Neural cell (in vitro differentiated cells): Measurements from ENCODE around the gene LRRFIP2. TPM values are rescaled to one million over a fixed set of nuclear protein-coding genes. Genes with fewer than 3 reads are reported as not detected.

Source experiments
- H2AFZ ChIP-seq: fragments of 200-600, 300-800 bp; sonication (generic), shearing (Covaris generic); 2 replicates; pipeline ENCODE4 v1.6.0; 2014; ENCODE audit warnings: low read depth, mild to moderate bottlenecking, antibody characterized with exemption, low read length, moderate library complexity
- H3F3A ChIP-seq: fragments of 200-600 bp; shearing (Covaris generic); 2 replicates; pipeline ENCODE4 v1.6.1; 2016; ENCODE audit warnings: mild to moderate bottlenecking, moderate library complexity, mixed read lengths, antibody characterized with exemption, low read length; ENCODE audit not compliant: insufficient read depth, poor library complexity, severe bottlenecking
- H3K27ac ChIP-seq: fragments of 200-600, 300-800 bp; sonication (generic), shearing (Covaris generic); 2 replicates; pipeline ENCODE4 v1.5.1; 2014; ENCODE audit warnings: mild to moderate bottlenecking, low read length, moderate library complexity
- H3K27me3 ChIP-seq: fragments of 300-800, 200-600 bp; sonication (generic), shearing (Covaris generic); 2 replicates; pipeline ENCODE4 v1.6.0; 2014; ENCODE audit warnings: mild to moderate bottlenecking, low read depth, low read length, moderate library complexity; ENCODE audit not compliant: insufficient read depth
- H3K36me3 ChIP-seq: fragments of 300-800, 200-600 bp; sonication (generic), shearing (Covaris generic); 2 replicates; pipeline ENCODE4 v1.5.1; 2014; ENCODE audit warnings: mild to moderate bottlenecking, antibody characterized with exemption, low read length, moderate library complexity; ENCODE audit not compliant: insufficient read depth
- H3K4me2 ChIP-seq: fragments of 300-800, 200-600 bp; sonication (generic), shearing (Covaris generic); 2 replicates; pipeline ENCODE4 v1.6.0; 2014; ENCODE audit warnings: mild to moderate bottlenecking, low read length
- H3K4me3 ChIP-seq: fragments of 300-800, 200-600 bp; sonication (generic), shearing (Covaris generic); 2 replicates; pipeline ENCODE4 v1.5.1; 2014; ENCODE audit warnings: mild to moderate bottlenecking, low read length, moderate library complexity
- H3K79me2 ChIP-seq: fragments of 200-600 bp; shearing (Covaris generic); replicated peaks from 2 replicates; pipeline ENCODE4 v1.6.0; 2014; ENCODE audit warnings: mild to moderate bottlenecking, low read length, moderate library complexity; ENCODE audit not compliant: insufficient read depth
- H3K9ac ChIP-seq: fragments of 300-800, 200-600 bp; sonication (generic), shearing (Covaris generic); 2 replicates; pipeline ENCODE4 v1.6.1; 2016; ENCODE audit warnings: mild to moderate bottlenecking, low read length, mixed read lengths
- H3K9me2 ChIP-seq: fragments of 200-600 bp; shearing (Covaris generic); 2 replicates; pipeline ENCODE4 v1.6.1; 2016; ENCODE audit warnings: mild to moderate bottlenecking, low read length, mixed read lengths; ENCODE audit not compliant: insufficient read depth
- H3K9me3 ChIP-seq: fragments of 200-600, 300-800 bp; sonication (generic), shearing (Covaris generic); 2 replicates; pipeline ENCODE4 v1.6.1; 2016; ENCODE audit warnings: mild to moderate bottlenecking, mixed run types, low read length, moderate library complexity, mixed read lengths
- H4K20me1 ChIP-seq: fragments of 200-600 bp; shearing (Covaris generic); 2 replicates; pipeline ENCODE4 v1.6.1; 2016; ENCODE audit warnings: mild to moderate bottlenecking, mixed run types; ENCODE audit not compliant: insufficient read depth
- EP300 ChIP-seq: fragments of 450-650 bp; conservative IDR thresholded peaks from 2 replicates; pipeline ENCODE4 v1.6.1; 2014; ENCODE audit warnings: antibody characterized with exemption, mild to moderate bottlenecking, moderate library complexity; ENCODE audit not compliant: poor library complexity, severe bottlenecking
- EZH2 ChIP-seq: fragments of 200-600, 300-800 bp; shearing (Covaris generic), sonication (generic); IDR thresholded peaks from 2 replicates; pipeline ENCODE4 v1.6.1; 2014; ENCODE audit warnings: antibody characterized with exemption, low read length, borderline replicate concordance, mild to moderate bottlenecking; ENCODE audit not compliant: insufficient read depth, poor library complexity, severe bottlenecking
- MXI1 ChIP-seq: fragments of 450-650 bp; conservative IDR thresholded peaks from 2 replicates; pipeline ENCODE4 v1.6.1; 2014; ENCODE audit warnings: antibody characterized with exemption, mild to moderate bottlenecking; ENCODE audit not compliant: poor library complexity, severe bottlenecking
- POLR2AphosphoS5 ChIP-seq: IDR thresholded peaks from 2 replicates; pipeline ENCODE4 v1.6.1; 2012
- RAD21 ChIP-seq: fragments of 450-650 bp; conservative IDR thresholded peaks from 2 replicates; pipeline ENCODE4 v1.6.1; 2014; ENCODE audit warnings: antibody characterized with exemption, mild to moderate bottlenecking, moderate library complexity
- SMC3 ChIP-seq: fragments of 450-650 bp; conservative IDR thresholded peaks from 2 replicates; pipeline ENCODE4 v1.6.1; 2014; ENCODE audit warnings: antibody characterized with exemption, mild to moderate bottlenecking, moderate library complexity; ENCODE audit not compliant: poor library complexity
- TAF1 ChIP-seq: IDR thresholded peaks from 2 replicates; pipeline ENCODE4 v1.6.1; 2012; ENCODE audit warnings: low read depth
- polyA plus RNA-seq: library from polyadenylated mRNA; depleted of rRNA; stranded (reverse); fragments of >200 nt; gene quantifications from 2 replicates; pipeline ENCODE4 v1.2.3, GENCODE V29; 2014
- TF ChIP-seq, protein P1 (sequence below): fragments of 450-650 bp; IDR thresholded peaks from 2 replicates; pipeline ENCODE4 v1.5.1; 2014; ENCODE audit warnings: antibody characterized with exemption, mild to moderate bottlenecking, moderate library complexity; ENCODE audit not compliant: poor library complexity, severe bottlenecking
- TF ChIP-seq, protein P2 (sequence below): IDR thresholded peaks from 2 replicates; pipeline ENCODE4 v1.6.1; 2012; ENCODE audit warnings: borderline replicate concordance

LRRFIP2 gene
- polyA plus RNA-seq, 1 donor from 2014 or later = 143 TPM

DNA sequence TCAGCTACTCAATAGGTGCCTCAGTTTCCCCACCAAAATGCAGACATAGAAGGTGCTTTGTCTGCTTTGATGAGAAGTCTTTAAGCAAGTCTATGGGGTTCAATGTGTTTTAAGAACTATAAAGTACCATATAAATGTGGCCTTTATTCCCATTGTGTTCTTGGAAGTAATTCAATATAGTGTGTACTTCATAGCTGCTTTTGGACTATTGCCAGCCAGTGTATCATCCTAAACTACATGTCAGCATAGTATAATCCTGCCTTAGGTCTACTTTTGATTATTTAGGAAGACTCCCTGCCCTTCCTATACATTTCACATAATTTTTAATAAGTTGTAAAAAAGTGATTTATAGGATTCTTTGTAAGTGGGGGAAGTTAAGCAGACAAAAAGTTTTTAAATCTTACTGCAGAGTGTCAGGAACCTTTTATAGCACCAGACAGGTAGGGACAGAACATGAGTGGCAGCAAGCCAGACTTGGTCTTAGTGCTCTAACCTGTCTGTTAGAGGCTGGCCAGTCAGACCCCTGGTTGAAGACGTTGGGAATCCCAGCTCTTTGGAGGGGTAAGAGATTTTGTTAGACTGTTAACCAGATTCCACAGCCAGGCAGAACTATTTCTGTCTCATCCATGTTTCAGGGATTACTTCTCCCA, 132.7 kb downstream of the LRRFIP2 start:
- no peaks in the 10 kb centered on the region for H3K79me2 ChIP-seq
- TF ChIP-seq EP300 = no peak
- TF ChIP-seq EZH2 = no peak
- TF ChIP-seq POLR2AphosphoS5 = no peak
- TF ChIP-seq TAF1 = no peak
- TF ChIP-seq, protein P1, sequence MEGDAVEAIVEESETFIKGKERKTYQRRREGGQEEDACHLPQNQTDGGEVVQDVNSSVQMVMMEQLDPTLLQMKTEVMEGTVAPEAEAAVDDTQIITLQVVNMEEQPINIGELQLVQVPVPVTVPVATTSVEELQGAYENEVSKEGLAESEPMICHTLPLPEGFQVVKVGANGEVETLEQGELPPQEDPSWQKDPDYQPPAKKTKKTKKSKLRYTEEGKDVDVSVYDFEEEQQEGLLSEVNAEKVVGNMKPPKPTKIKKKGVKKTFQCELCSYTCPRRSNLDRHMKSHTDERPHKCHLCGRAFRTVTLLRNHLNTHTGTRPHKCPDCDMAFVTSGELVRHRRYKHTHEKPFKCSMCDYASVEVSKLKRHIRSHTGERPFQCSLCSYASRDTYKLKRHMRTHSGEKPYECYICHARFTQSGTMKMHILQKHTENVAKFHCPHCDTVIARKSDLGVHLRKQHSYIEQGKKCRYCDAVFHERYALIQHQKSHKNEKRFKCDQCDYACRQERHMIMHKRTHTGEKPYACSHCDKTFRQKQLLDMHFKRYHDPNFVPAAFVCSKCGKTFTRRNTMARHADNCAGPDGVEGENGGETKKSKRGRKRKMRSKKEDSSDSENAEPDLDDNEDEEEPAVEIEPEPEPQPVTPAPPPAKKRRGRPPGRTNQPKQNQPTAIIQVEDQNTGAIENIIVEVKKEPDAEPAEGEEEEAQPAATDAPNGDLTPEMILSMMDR = no peak
- TF ChIP-seq MXI1 = no peak
- TF ChIP-seq RAD21 = no peak
- TF ChIP-seq, protein P2, sequence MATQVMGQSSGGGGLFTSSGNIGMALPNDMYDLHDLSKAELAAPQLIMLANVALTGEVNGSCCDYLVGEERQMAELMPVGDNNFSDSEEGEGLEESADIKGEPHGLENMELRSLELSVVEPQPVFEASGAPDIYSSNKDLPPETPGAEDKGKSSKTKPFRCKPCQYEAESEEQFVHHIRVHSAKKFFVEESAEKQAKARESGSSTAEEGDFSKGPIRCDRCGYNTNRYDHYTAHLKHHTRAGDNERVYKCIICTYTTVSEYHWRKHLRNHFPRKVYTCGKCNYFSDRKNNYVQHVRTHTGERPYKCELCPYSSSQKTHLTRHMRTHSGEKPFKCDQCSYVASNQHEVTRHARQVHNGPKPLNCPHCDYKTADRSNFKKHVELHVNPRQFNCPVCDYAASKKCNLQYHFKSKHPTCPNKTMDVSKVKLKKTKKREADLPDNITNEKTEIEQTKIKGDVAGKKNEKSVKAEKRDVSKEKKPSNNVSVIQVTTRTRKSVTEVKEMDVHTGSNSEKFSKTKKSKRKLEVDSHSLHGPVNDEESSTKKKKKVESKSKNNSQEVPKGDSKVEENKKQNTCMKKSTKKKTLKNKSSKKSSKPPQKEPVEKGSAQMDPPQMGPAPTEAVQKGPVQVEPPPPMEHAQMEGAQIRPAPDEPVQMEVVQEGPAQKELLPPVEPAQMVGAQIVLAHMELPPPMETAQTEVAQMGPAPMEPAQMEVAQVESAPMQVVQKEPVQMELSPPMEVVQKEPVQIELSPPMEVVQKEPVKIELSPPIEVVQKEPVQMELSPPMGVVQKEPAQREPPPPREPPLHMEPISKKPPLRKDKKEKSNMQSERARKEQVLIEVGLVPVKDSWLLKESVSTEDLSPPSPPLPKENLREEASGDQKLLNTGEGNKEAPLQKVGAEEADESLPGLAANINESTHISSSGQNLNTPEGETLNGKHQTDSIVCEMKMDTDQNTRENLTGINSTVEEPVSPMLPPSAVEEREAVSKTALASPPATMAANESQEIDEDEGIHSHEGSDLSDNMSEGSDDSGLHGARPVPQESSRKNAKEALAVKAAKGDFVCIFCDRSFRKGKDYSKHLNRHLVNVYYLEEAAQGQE = no peak
- TF ChIP-seq SMC3 = no peak
- no peaks in the 10 kb centered on the region for H3K9me2 ChIP-seq
- H3K9me3 ChIP-seq = no peaks in the 10 kb centered on the region
- H2AFZ ChIP-seq = no peak overlapping the region
- H3K36me3 ChIP-seq = peaks cover 11% of the 10 kb centered on the region
- H3F3A ChIP-seq = no peaks in the 10 kb centered on the region
- no peak overlapping the region for H3K9ac ChIP-seq
- no peaks in the 10 kb centered on the region for H4K20me1 ChIP-seq
- no peak overlapping the region for H3K4me2 ChIP-seq
- H3K27me3 ChIP-seq = no peaks in the 10 kb centered on the region
- no peak overlapping the region for H3K27ac ChIP-seq
- no peak overlapping the region for H3K4me3 ChIP-seq

DNA sequence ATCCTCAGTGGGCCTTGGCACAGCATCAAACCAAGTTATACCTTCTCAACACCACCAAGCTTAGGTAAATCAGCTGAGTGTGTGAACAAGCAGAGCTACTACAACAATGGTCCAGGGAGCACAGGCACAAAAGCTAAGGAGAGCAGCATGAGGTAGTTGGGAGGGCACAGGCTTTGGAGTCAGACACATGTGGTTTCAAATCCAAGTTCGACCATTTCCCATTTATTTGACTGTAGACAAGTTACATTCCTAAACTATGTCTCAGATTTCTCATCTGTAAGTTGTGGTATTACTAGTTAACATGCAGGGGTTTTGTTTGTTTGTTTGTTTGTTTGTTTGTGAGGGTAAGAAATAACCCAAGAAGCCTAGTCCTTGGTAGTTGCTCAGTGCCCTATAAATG, 134.2 kb downstream of the LRRFIP2 start:
- Histone ChIP-seq H4K20me1 (no peaks in the 10 kb centered on the region), H3K9ac (no peak overlapping the region), H3K36me3 (peaks cover 22% of the 10 kb centered on the region), H3K9me2 (no peaks in the 10 kb centered on the region), H3K27me3 (no peaks in the 10 kb centered on the region), H3K27ac (no peak overlapping the region), H2AFZ (no peak overlapping the region), H3K4me2 (no peak overlapping the region), H3K79me2 (no peaks in the 10 kb centered on the region), H3K9me3 (peaks cover 11% of the 10 kb centered on the region), H3F3A (no peaks in the 10 kb centered on the region), H3K4me3 (no peak overlapping the region)
- no peak for TF ChIP-seq MXI1
- TF ChIP-seq, protein P1 = no peak
- TF ChIP-seq POLR2AphosphoS5 = no peak
- TF ChIP-seq TAF1 = no peak
- TF ChIP-seq, protein P2 = no peak
- no peak for TF ChIP-seq EZH2
- TF ChIP-seq EP300 = no peak
- no peak for TF ChIP-seq SMC3
- no peak for TF ChIP-seq RAD21
